Stimulated activated CD4-positive, alpha-beta T cell treated with anti-CD3 and anti-CD28 coated beads, Interleukin-1b, Interleukin-23, amount 100 ng/mL, for 24 hours (primary cell): ENCODE data around the gene KRT36.

ENCODE experiments used
- DNase-seq, 4 experiments: peaks; one replicate each; pipeline ENCODE4 v3.0.0-alpha.2; 2020; ENCODE audit warnings: low read depth in 4 of 4, low spot score in 1 of 4

Gene KRT36

GRCh38 chr17:41442739-41443138 lies 47.0 kb downstream of the KRT36 start:
- DNase-seq = no peak

GRCh38 chr17:41440531-41441033 lies 49.1 kb downstream of the KRT36 start, which contains the start of gene KRT38:
TSS of gene KRT38 (minus strand) at chr17:41440983. CDS start at chr17:41440921, 62 bp downstream.
- no peak for DNase-seq

GRCh38 chr17:41439375-41439774 lies 50.3 kb downstream of the KRT36 start:
- DNase-seq = no peak

- DNase-seq = no peak
These were observed 51.9 kb downstream of the KRT36 start for GRCh38 chr17:41437769-41438168.

- DNase-seq = no peak
These were observed 52.5 kb downstream of the KRT36 start for GRCh38 chr17:41437254-41437653.
